ENCODE data around the gene ZSCAN23.
A peak's percentile ranks its signal among the peaks of the same experiment; 100 is the strongest.

The ZSCAN23 gene

DNA sequence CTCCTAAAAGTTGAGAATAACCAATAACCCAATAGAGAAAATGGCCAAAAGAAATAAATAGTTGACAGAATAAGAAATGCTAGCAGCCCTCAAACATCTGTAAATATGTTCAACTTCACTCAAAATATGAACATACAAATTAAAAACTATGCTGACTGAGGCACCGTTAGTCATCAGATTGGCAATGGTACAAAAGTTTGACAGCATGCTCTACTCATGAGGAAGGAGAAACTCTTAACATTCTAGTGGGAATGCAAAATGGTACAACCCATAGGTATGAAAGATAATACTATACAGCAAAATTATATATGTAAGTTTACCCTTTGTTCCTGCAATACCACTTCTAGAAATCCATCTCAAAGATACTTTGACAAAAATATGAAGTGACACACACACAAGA lies 42.1 kb downstream of the ZSCAN23 start:
- TF ChIP-seq, protein P1, sequence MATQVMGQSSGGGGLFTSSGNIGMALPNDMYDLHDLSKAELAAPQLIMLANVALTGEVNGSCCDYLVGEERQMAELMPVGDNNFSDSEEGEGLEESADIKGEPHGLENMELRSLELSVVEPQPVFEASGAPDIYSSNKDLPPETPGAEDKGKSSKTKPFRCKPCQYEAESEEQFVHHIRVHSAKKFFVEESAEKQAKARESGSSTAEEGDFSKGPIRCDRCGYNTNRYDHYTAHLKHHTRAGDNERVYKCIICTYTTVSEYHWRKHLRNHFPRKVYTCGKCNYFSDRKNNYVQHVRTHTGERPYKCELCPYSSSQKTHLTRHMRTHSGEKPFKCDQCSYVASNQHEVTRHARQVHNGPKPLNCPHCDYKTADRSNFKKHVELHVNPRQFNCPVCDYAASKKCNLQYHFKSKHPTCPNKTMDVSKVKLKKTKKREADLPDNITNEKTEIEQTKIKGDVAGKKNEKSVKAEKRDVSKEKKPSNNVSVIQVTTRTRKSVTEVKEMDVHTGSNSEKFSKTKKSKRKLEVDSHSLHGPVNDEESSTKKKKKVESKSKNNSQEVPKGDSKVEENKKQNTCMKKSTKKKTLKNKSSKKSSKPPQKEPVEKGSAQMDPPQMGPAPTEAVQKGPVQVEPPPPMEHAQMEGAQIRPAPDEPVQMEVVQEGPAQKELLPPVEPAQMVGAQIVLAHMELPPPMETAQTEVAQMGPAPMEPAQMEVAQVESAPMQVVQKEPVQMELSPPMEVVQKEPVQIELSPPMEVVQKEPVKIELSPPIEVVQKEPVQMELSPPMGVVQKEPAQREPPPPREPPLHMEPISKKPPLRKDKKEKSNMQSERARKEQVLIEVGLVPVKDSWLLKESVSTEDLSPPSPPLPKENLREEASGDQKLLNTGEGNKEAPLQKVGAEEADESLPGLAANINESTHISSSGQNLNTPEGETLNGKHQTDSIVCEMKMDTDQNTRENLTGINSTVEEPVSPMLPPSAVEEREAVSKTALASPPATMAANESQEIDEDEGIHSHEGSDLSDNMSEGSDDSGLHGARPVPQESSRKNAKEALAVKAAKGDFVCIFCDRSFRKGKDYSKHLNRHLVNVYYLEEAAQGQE (IDR thresholded peaks at IDR 0.05; ENCODE audit: insufficient replicate concordance, low read depth): no peak
- TF ChIP-seq, protein P2, sequence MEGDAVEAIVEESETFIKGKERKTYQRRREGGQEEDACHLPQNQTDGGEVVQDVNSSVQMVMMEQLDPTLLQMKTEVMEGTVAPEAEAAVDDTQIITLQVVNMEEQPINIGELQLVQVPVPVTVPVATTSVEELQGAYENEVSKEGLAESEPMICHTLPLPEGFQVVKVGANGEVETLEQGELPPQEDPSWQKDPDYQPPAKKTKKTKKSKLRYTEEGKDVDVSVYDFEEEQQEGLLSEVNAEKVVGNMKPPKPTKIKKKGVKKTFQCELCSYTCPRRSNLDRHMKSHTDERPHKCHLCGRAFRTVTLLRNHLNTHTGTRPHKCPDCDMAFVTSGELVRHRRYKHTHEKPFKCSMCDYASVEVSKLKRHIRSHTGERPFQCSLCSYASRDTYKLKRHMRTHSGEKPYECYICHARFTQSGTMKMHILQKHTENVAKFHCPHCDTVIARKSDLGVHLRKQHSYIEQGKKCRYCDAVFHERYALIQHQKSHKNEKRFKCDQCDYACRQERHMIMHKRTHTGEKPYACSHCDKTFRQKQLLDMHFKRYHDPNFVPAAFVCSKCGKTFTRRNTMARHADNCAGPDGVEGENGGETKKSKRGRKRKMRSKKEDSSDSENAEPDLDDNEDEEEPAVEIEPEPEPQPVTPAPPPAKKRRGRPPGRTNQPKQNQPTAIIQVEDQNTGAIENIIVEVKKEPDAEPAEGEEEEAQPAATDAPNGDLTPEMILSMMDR (IDR thresholded peaks at IDR 0.05; ENCODE audit: insufficient read depth, low read length): no peak
- TF ChIP-seq GABPA (IDR thresholded peaks at IDR 0.05; ENCODE audit: low read depth) (no peak), SPI1 (IDR thresholded peaks at IDR 0.05; ENCODE audit: borderline replicate concordance, low read depth) (no peak), POLR2AphosphoS5 (IDR thresholded peaks at IDR 0.05; ENCODE audit: low read depth) (no peak)

DNA sequence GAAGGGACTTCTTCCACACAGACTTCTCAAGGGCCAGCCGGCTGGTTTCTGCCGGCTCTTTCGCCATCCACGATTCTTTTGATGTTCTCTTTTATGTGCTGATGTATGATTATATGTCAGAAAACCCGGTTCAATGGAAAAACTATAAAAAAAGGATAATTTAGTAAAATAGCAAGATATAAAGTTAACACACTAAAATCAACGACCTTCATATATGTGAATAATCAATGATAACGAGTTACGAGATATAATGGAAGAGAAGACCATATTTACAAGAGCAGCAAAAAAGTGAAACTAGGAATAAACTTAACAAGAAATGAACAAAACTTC lies 43.2 kb downstream of the ZSCAN23 start:
- TF ChIP-seq GABPA (IDR thresholded peaks at IDR 0.05; ENCODE audit: low read depth): no peak
- TF ChIP-seq, protein P1 (IDR thresholded peaks at IDR 0.05; ENCODE audit: insufficient replicate concordance, low read depth): no peak
- no peak for TF ChIP-seq POLR2AphosphoS5 (IDR thresholded peaks at IDR 0.05; ENCODE audit: low read depth)
- TF ChIP-seq SPI1 (IDR thresholded peaks at IDR 0.05; ENCODE audit: borderline replicate concordance, low read depth): no peak
- Histone ChIP-seq H3K27ac (replicated peaks) (peak overlapping the region; percentile 74), H3K4me3 (replicated peaks; ENCODE audit: insufficient read depth, low read length) (peak overlapping the region; percentile 70), H3K27me3 (ENCODE audit: insufficient read depth, poor library complexity, severe bottlenecking) (no peaks in the 10 kb centered on the region)
- DNase-seq (ENCODE audit: low read depth in 1 of 2, low spot score in 1 of 2): no peak

More for the DNA sequence above, 42.1 kb downstream of the ZSCAN23 start:
- DNase-seq (ENCODE audit: low read depth in 1 of 2, low spot score in 1 of 2): no peak
- Histone ChIP-seq H3K27me3 (ENCODE audit: insufficient read depth, poor library complexity, severe bottlenecking) (no peaks in the 10 kb centered on the region), H3K4me3 (replicated peaks; ENCODE audit: insufficient read depth, low read length) (no peak overlapping the region), H3K27ac (replicated peaks) (no peak overlapping the region)

DNA sequence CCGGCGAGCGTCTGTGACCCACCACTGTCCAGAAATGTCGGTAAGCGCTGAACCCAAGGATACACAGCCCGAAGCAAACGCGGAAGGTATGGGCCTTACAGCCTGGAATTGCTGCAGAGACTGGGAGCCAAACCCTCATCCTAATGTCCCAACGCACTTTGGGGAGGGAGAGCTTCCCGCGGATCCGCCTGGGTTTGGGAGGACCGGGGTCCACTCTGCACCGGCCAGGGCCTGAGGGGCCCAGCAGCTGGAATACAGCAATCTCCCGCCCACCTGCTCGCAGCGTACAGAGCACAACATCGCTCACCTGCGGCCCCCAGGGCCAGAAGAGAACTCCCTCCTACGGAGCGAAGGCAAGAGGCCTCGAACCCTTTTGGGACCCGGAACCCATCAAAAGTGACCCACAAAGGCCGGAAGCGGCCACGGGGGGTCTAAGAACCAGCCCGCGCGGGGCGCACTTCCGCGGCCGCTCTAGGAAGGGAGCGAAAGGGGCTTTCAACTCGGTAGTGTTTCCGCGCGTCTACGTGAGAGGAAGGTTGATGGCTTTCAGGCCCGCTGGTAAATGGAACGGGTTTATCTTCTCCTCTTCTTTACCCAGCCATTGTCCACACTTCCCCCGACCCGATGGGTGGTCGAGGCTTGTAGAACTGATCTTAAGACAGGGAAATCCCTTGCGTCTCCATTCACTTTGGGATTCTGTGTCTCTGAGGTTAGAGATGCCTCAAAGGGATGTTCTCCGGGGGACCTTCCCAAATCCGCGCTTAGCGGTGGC lies 43.8 kb downstream of the ZSCAN23 start, which contains the start of gene ZSCAN12:
TSS of gene ZSCAN12 (minus strand) at position 398 of the 772 bp plus-strand sequence. CDS start 1,342 bp downstream, outside the sequence.
- H3K27me3 ChIP-seq (ENCODE audit: insufficient read depth, poor library complexity, severe bottlenecking): no peaks in the 10 kb centered on the region
- DNase-seq (ENCODE audit: low read depth in 1 of 2, low spot score in 1 of 2): peak; percentile 69 to 77
- H3K4me3 ChIP-seq (replicated peaks; ENCODE audit: insufficient read depth, low read length): peak within 1 kb of the TSS; percentile 70
- peak within 1 kb of the TSS; percentile 74 for H3K27ac ChIP-seq (replicated peaks)
- TF ChIP-seq SPI1 (IDR thresholded peaks at IDR 0.05; ENCODE audit: borderline replicate concordance, low read depth) (peak; percentile 15; the same call in 1 of the 2 replicates), GABPA (IDR thresholded peaks at IDR 0.05; ENCODE audit: low read depth) (peak; percentile 97), POLR2AphosphoS5 (IDR thresholded peaks at IDR 0.05; ENCODE audit: low read depth) (peak; percentile 64; the same call in 1 of the 2 replicates)
- TF ChIP-seq, protein P1 (IDR thresholded peaks at IDR 0.05; ENCODE audit: insufficient replicate concordance, low read depth): peak; percentile 52
- TF ChIP-seq, protein P2 (IDR thresholded peaks at IDR 0.05; ENCODE audit: insufficient read depth, low read length): peak; percentile 29

All from HL-60 (cell line).